Measurements from ENCODE around the gene SKAP1.

The SKAP1 gene

DNA sequence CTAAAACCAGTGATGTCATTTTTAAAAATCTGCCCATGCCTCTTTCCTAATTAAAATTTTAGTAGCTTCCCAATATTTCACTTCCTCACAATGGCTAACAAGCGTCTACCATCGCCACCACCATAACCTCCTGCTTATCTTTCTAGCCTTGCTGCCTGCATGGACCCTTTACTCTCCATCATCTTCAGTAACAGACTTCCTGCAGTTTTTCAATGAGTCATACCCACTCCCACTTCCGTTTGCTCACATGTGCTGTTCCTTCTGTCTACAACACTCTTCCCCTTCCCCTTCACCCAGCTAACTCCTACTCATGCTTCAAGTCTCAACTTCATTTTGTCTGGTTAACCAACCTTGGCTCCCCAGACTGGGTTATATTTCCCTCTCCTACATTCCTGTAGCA lies 12.8 kb upstream of the SKAP1 start:
- DNase-seq (ENCODE audit: low spot score in 2 of 2), result no peak
- H3K4me1 Mint-ChIP-seq, result peaks cover 77% of the 10 kb centered on the region
- H3K36me3 Mint-ChIP-seq (ENCODE audit: insufficient read depth), result peaks cover 16% of the 10 kb centered on the region
- peaks cover 7% of the 10 kb centered on the region for H3K9me3 Mint-ChIP-seq
- no peak for ATAC-seq (replicated peaks; ENCODE audit: extremely low read depth, poor library complexity, severe bottlenecking)
- H3K4me3 Mint-ChIP-seq, result peak overlapping the region; percentile 55
- H3K27me3 Mint-ChIP-seq, result no peaks in the 10 kb centered on the region
- H3K27ac Mint-ChIP-seq (ENCODE audit: low read depth), result peak overlapping the region; percentile 67

DNA sequence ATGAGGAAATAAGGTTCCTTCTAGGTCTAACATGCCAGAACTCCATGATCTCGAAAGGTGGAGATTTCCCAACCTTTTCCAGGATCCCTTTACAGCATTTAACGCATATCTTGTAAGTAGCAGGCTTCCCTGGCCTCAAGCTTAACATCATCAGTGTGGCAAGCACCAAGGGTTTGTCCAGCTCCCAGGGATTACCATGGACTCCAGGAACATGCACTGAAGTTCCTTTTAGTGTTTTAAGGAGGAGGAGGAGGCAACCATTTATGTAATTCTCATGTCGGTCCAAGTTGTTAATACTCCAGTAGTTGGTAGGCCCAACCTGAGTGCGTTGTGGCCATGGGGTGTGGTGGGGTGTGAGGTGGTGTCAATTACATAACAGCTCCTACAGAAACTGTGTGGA lies 11.8 kb upstream of the SKAP1 start:
- peaks cover 9% of the 10 kb centered on the region for H3K9me3 Mint-ChIP-seq
- DNase-seq (ENCODE audit: low spot score in 2 of 2), result no peak
- no peaks in the 10 kb centered on the region for H3K27me3 Mint-ChIP-seq
- peaks cover 16% of the 10 kb centered on the region for H3K36me3 Mint-ChIP-seq (ENCODE audit: insufficient read depth)
- H3K27ac Mint-ChIP-seq (ENCODE audit: low read depth), result peak overlapping the region; percentile 97
- H3K4me1 Mint-ChIP-seq, result peaks cover 87% of the 10 kb centered on the region
- H3K4me3 Mint-ChIP-seq, result peak overlapping the region; percentile 55
- no peak for ATAC-seq (replicated peaks; ENCODE audit: extremely low read depth, poor library complexity, severe bottlenecking)

DNA sequence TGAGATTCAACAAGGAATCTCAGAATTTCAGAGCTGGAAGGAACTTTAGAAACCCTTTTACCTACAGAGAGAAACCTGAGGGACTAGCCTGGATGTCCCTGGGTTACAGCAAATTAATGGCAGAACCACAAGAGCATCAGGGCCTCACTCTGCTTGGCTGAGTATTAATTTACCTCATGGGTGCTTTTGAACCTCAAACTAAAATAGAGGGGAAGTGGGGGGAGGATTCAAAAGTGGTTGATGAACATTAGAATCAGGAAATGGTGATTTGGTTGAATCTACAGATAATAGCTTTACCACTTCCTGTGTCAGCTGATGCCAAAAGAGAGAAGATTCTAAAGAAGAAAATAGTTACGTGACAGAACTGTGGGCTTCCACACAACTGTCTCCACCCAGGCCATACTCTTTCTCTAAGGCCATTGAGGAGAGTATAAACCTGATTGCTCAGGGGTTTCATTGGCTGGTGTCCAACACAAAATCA lies 11.3 kb upstream of the SKAP1 start:
- DNase-seq (ENCODE audit: low spot score in 2 of 2), result peak in 1 of 2 donors; percentile 60
- peak; percentile 82 for ATAC-seq (replicated peaks; ENCODE audit: extremely low read depth, poor library complexity, severe bottlenecking)
- Mint-ChIP-seq H3K27ac (ENCODE audit: low read depth) (peak overlapping the region; percentile 97), H3K4me3 (peak overlapping the region; percentile 55), H3K27me3 (no peaks in the 10 kb centered on the region), H3K9me3 (peaks cover 15% of the 10 kb centered on the region), H3K36me3 (ENCODE audit: insufficient read depth) (peaks cover 17% of the 10 kb centered on the region), H3K4me1 (peaks cover 90% of the 10 kb centered on the region)

DNA sequence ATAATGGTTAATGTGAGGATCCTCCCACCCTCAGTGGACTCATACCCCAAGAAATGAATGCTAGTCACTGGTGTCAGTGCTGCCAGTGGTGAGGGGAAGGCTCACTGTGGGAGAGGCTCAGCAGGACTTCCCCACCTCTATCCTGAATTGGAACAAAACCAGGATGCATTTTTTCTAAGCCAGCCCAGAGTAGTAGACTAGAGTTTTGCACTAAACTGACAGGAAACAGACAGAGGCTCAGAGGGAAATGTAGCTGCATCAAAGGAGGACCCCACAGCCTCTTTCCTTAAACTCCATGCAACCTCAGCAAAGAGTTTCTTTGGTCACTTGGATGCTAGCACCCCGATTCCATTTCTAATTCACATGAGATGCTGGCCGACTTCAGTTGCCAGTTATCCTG lies 10.7 kb upstream of the SKAP1 start:
- ATAC-seq (replicated peaks; ENCODE audit: extremely low read depth, poor library complexity, severe bottlenecking) (peak; percentile 7), DNase-seq (ENCODE audit: low spot score in 2 of 2) (no peak)
- peaks cover 87% of the 10 kb centered on the region for H3K4me1 Mint-ChIP-seq

DNA sequence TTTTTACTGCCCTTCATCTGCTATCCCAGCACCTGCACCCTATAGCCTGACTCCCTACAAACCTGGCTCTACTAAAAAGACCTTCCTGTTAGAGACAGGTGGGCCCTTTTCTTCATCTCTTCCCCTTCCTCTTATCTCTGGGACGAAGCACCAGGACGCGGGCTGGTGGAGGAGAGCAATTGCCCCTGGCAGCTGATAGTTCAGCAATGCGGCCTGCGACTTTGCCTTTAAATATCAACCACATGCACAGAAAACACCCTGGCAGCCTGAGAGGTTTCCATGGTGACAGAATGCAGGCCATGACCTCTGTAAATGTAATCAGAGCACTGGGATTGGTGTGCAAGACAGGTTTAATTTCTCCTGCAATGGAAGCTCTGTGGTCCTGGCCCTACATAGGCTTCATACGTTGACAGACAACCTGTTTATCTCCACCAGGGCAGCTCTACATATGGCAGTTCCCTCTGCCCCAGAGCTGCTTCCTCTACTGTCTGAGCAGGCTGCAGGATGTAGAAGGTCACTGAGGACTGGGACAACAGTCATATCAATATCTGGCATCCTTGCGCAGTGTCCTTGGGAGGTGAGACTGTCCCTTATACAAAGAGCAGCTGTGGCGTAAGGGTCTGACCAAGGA lies 10.0 kb upstream of the SKAP1 start:
- Mint-ChIP-seq H3K4me3 (peak overlapping the region; percentile 55), H3K4me1 (peaks cover 84% of the 10 kb centered on the region), H3K27ac (ENCODE audit: low read depth) (peak overlapping the region; percentile 97), H3K36me3 (ENCODE audit: insufficient read depth) (peaks cover 17% of the 10 kb centered on the region), H3K27me3 (no peaks in the 10 kb centered on the region), H3K9me3 (peaks cover 16% of the 10 kb centered on the region)
- DNase-seq (ENCODE audit: low spot score in 2 of 2), result peak; percentile 39 to 65
- ATAC-seq (replicated peaks; ENCODE audit: extremely low read depth, poor library complexity, severe bottlenecking), result peak; percentile 52

More for the DNA sequence above, 10.7 kb upstream of the SKAP1 start:
- Mint-ChIP-seq H3K27me3 (no peaks in the 10 kb centered on the region), H3K27ac (ENCODE audit: low read depth) (peak overlapping the region; percentile 97), H3K4me3 (peak overlapping the region; percentile 55), H3K9me3 (peaks cover 16% of the 10 kb centered on the region), H3K36me3 (ENCODE audit: insufficient read depth) (peaks cover 17% of the 10 kb centered on the region)

DNA sequence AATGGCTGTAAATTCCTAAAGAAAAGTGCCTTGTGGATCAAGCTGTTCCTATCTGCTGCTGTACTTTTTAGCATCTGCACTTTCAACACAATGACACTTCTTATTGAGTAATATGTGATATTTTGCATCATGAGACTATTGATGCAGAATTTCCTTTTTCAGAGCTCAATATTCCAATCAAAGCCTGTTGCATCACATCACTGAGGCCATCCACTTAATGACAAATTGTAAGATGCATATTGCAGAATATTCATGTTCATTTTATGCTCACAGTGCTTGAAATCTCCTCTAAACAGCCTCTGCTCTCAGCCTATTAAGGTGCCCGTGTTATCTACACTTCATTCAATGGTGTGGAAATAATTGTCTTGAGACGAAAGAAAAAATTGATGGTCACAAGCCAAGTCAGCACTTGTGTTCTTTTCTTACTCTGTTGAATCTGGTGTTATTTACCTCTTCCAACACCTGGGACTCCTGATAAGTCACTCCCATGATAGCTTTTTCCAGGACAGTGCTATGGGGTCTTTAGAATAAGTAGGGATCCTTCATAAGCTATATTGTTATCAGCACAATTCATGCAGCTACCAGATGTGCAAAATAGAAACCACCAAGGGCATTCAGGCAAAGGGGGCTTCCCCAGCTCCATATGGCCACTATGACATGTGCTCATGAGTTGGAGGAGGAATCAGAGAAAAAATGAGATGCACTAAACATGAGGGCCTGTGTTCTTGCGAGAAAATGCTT lies 9.3 kb upstream of the SKAP1 start:
- DNase-seq (ENCODE audit: low spot score in 2 of 2) (no peak), ATAC-seq (replicated peaks; ENCODE audit: extremely low read depth, poor library complexity, severe bottlenecking) (no peak)
- Mint-ChIP-seq H3K4me1 (peaks cover 79% of the 10 kb centered on the region), H3K27ac (ENCODE audit: low read depth) (peak overlapping the region; percentile 97), H3K36me3 (ENCODE audit: insufficient read depth) (peaks cover 17% of the 10 kb centered on the region), H3K27me3 (no peaks in the 10 kb centered on the region), H3K9me3 (peaks cover 16% of the 10 kb centered on the region), H3K4me3 (peak overlapping the region; percentile 55)

DNA sequence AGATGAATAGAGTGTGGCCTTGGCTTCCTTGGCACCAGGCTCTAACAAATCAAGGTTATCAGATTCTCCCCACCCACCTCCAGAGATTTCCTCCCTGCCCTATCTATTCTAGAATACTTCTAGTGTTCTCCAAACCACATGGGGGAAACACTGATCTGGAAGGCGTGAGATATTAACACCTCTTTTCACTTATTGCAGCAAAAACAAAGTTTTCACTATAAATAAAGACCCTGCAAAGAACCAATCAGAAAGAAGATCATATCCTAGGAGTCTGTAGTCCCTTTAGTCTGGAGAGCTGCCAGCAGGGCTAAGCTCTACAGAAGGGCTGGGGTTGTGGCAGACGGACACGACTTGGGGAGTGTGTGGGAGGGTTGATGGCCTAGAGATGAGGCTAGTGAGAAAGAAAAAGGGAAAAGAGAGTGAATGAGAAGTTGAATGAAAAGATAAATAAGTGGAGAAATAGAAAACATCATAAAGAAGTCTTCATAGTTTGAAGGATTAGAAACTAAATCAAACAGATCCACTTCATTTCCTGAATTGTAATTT lies 8.6 kb upstream of the SKAP1 start:
- Mint-ChIP-seq H3K36me3 (ENCODE audit: insufficient read depth) (peaks cover 17% of the 10 kb centered on the region), H3K27ac (ENCODE audit: low read depth) (peak overlapping the region; percentile 97), H3K4me1 (peaks cover 75% of the 10 kb centered on the region), H3K27me3 (no peaks in the 10 kb centered on the region), H3K4me3 (peak overlapping the region; percentile 55), H3K9me3 (peaks cover 16% of the 10 kb centered on the region)
- no peak for DNase-seq (ENCODE audit: low spot score in 2 of 2)
- no peak for ATAC-seq (replicated peaks; ENCODE audit: extremely low read depth, poor library complexity, severe bottlenecking)

DNA sequence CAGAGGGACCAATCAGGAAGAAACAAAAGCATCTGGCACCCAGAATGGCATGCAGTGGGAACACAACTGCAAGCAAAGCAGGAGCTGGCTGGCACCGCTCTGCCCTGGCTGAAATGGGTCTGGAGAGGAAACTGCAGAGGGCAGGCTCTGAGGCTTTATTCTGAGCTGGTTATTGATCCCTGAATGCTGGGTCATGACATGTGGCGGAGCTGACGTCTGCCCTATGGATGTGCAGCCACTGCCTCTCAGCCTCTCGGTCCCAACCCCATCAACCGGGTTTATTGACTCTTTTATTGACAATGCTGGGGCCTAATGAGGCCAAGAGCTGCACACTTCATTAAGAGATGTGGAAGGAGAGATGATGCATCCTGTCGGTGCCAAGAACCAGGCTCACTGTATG lies 3.9 kb upstream of the SKAP1 start:
- Mint-ChIP-seq H3K4me1 (peaks cover 60% of the 10 kb centered on the region), H3K27me3 (no peaks in the 10 kb centered on the region), H3K36me3 (ENCODE audit: insufficient read depth) (peaks cover 9% of the 10 kb centered on the region), H3K9me3 (peaks cover 10% of the 10 kb centered on the region), H3K4me3 (no peak overlapping the region), H3K27ac (ENCODE audit: low read depth) (no peak overlapping the region)
- ATAC-seq (replicated peaks; ENCODE audit: extremely low read depth, poor library complexity, severe bottlenecking) (no peak), DNase-seq (ENCODE audit: low spot score in 2 of 2) (no peak)

DNA sequence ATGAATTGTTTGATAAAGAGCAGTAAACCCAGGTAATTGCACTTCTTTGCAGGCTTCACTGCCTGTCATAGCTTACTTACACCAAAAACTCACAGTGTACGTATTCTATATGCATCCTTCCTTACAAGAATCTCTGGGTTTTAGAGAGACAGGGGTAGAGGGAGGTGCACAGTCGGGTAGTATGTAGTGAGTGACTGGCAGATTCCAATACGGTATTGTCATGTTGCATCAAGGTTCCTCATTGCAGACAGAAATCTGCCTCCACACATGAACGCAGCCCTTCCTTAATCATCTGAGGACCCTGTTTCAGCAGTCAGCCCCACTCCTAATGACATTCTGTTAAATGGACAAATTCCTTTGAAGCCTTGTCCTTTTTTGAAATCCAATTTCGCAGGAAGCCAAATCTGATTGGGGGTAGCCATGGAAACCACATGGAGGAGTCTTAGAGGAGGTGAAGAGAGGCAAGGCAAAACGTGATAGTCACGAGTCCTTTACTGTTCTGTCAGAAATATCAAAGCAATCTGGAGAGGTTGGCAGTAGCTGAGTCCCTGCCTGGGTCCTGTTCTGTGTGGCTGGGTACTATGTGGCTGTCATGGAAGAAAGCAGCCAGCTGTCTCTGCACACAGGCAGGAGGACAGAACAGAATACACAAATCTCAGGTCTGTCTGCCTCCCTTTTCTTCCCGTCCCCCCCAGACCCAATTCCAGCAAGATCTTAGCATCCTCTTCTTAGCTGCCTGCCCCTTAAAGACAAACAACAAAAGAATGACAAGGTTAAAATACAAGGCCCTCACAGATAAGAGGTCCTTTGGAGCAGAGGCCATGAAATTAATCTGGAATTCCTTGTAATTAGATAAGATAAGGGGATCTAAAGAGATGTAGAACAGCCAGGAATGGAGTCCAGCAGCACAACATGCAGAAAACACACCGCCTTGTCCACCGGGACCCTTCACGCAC lies 3.1 kb upstream of the SKAP1 start:
- no peak overlapping the region for H3K27ac Mint-ChIP-seq (ENCODE audit: low read depth)
- H3K4me1 Mint-ChIP-seq, result peaks cover 60% of the 10 kb centered on the region
- no peaks in the 10 kb centered on the region for H3K27me3 Mint-ChIP-seq
- peaks cover 10% of the 10 kb centered on the region for H3K9me3 Mint-ChIP-seq
- DNase-seq (ENCODE audit: low spot score in 2 of 2), result no peak
- no peak for ATAC-seq (replicated peaks; ENCODE audit: extremely low read depth, poor library complexity, severe bottlenecking)
- peaks cover 10% of the 10 kb centered on the region for H3K36me3 Mint-ChIP-seq (ENCODE audit: insufficient read depth)
- no peak overlapping the region for H3K4me3 Mint-ChIP-seq

DNA sequence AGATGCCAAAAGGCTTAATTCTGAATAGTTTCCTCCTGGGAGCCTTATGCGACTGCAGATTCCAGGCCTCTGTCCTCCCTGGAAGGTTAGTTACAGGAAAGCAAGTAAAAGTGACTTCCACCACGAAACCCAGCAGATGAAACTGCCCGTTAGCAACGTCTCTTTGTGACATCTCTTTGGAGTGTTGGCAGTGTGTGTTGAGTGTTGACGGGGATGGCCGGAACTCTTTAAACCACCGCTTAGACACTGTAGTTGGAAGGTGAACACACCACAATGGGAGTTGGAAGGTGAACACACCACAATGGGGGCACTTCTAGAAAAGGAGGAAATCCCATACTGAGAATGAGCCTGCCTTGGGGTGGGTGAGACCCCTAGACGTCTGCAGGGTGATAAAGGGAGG lies 858 bp downstream of the SKAP1 start:
- Mint-ChIP-seq H3K27ac (ENCODE audit: low read depth) (peak overlapping the region; percentile 99), H3K4me3 (peak overlapping the region; percentile 99), H3K9me3 (no peaks in the 10 kb centered on the region), H3K27me3 (no peaks in the 10 kb centered on the region), H3K4me1 (peaks cover 67% of the 10 kb centered on the region), H3K36me3 (ENCODE audit: insufficient read depth) (peaks cover 14% of the 10 kb centered on the region)
- DNase-seq (ENCODE audit: low spot score in 2 of 2) (no peak), ATAC-seq (replicated peaks; ENCODE audit: extremely low read depth, poor library complexity, severe bottlenecking) (peak; percentile 55)

DNA sequence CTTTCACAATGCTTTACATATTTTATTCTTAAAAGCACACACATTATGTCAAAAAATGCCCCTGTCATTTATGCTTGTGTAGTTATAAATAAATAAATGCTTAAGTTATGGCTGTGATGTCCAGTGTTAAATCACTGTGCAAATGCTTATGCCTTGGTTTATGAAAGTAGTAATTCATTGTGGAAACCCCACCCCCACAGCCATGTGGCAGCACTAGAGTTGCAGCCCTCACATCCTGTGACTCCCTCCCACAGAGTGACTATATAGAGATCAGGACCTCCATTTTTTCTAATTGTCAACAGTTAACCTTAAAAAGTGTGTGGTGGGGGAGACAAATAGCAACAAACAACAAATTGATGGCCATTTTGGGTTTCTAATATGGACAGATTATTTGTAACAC lies 2.4 kb downstream of the SKAP1 start:
- peak overlapping the region; percentile 99 for H3K27ac Mint-ChIP-seq (ENCODE audit: low read depth)
- peaks cover 16% of the 10 kb centered on the region for H3K36me3 Mint-ChIP-seq (ENCODE audit: insufficient read depth)
- peaks cover 74% of the 10 kb centered on the region for H3K4me1 Mint-ChIP-seq
- H3K27me3 Mint-ChIP-seq, result no peaks in the 10 kb centered on the region
- peak; percentile 79 for ATAC-seq (replicated peaks; ENCODE audit: extremely low read depth, poor library complexity, severe bottlenecking)
- H3K4me3 Mint-ChIP-seq, result peak overlapping the region; percentile 99
- peak in 1 of 2 donors; percentile 56 for DNase-seq (ENCODE audit: low spot score in 2 of 2)
- H3K9me3 Mint-ChIP-seq, result no peaks in the 10 kb centered on the region
